Activated naive CD4-positive, alpha-beta T cell treated with anti-CD3 and anti-CD28 coated beads, Interleukin-2, amount 50 U/mL, for 24 hours (primary cell): ENCODE measurements around the gene KLC1.

Experiments used
- H3K27ac Mint-ChIP-seq: one replicate; pipeline ENCODE4 v1.8.0; 2021; ENCODE audit warnings: mild to moderate bottlenecking, mixed read lengths
- H3K27me3 Mint-ChIP-seq: one replicate; pipeline ENCODE4 v1.8.0; 2021; ENCODE audit warnings: mixed read lengths
- H3K36me3 Mint-ChIP-seq: one replicate; pipeline ENCODE4 v1.8.0; 2021; ENCODE audit warnings: mixed read lengths
- H3K4me1 Mint-ChIP-seq: one replicate; pipeline ENCODE4 v1.8.0; 2021; ENCODE audit warnings: mixed read lengths
- H3K4me3 Mint-ChIP-seq: one replicate; pipeline ENCODE4 v1.8.0; 2021; ENCODE audit warnings: mild to moderate bottlenecking, mixed read lengths
- H3K9me3 Mint-ChIP-seq: one replicate; pipeline ENCODE4 v1.8.0; 2021; ENCODE audit warnings: mixed read lengths

The KLC1 gene

GRCh38 chr14:103735022-103735421 lies 106.0 kb downstream of the KLC1 start:
- no peaks in the 10 kb centered on the region for H3K27me3 Mint-ChIP-seq
- peaks cover 4% of the 10 kb centered on the region for H3K36me3 Mint-ChIP-seq

GRCh38 chr14:103735439-103735814 lies 106.4 kb downstream of the KLC1 start:
- Mint-ChIP-seq H3K4me1 (no peaks in the 10 kb centered on the region), H3K27ac (no peak overlapping the region), H3K9me3 (no peaks in the 10 kb centered on the region), H3K4me3 (no peak overlapping the region), H3K27me3 (no peaks in the 10 kb centered on the region), H3K36me3 (peaks cover 4% of the 10 kb centered on the region)

More at GRCh38 chr14:103735022-103735421, 106.0 kb downstream of the KLC1 start:
- Mint-ChIP-seq H3K4me3 (no peak overlapping the region), H3K27ac (no peak overlapping the region), H3K4me1 (no peaks in the 10 kb centered on the region), H3K9me3 (no peaks in the 10 kb centered on the region)

GRCh38 chr14:103735815-103736545 lies 107.0 kb downstream of the KLC1 start:
- Mint-ChIP-seq H3K4me3 (no peak overlapping the region), H3K27me3 (no peaks in the 10 kb centered on the region), H3K4me1 (no peaks in the 10 kb centered on the region), H3K9me3 (no peaks in the 10 kb centered on the region), H3K27ac (no peak overlapping the region), H3K36me3 (peaks cover 4% of the 10 kb centered on the region)

- peaks cover 4% of the 10 kb centered on the region for H3K36me3 Mint-ChIP-seq
- H3K27me3 Mint-ChIP-seq: no peaks in the 10 kb centered on the region
Observed at GRCh38 chr14:103736546-103737431, 107.8 kb downstream of the KLC1 start.

GRCh38 chr14:103737432-103738045 lies 108.5 kb downstream of the KLC1 start:
- no peaks in the 10 kb centered on the region for H3K27me3 Mint-ChIP-seq
- H3K9me3 Mint-ChIP-seq: no peaks in the 10 kb centered on the region
- peaks cover 4% of the 10 kb centered on the region for H3K36me3 Mint-ChIP-seq
- H3K4me3 Mint-ChIP-seq: no peak overlapping the region
- H3K4me1 Mint-ChIP-seq: no peaks in the 10 kb centered on the region
- H3K27ac Mint-ChIP-seq: no peak overlapping the region

More at GRCh38 chr14:103736546-103737431, 107.8 kb downstream of the KLC1 start:
- Mint-ChIP-seq H3K27ac (no peak overlapping the region), H3K9me3 (no peaks in the 10 kb centered on the region), H3K4me3 (no peak overlapping the region), H3K4me1 (no peaks in the 10 kb centered on the region)

- H3K9me3 Mint-ChIP-seq: no peaks in the 10 kb centered on the region
- peaks cover 6% of the 10 kb centered on the region for H3K36me3 Mint-ChIP-seq
- no peak overlapping the region for H3K4me3 Mint-ChIP-seq
- H3K4me1 Mint-ChIP-seq: no peaks in the 10 kb centered on the region
- H3K27me3 Mint-ChIP-seq: no peaks in the 10 kb centered on the region
- H3K27ac Mint-ChIP-seq: no peak overlapping the region
Observed at GRCh38 chr14:103738166-103738565, 109.2 kb downstream of the KLC1 start.

- peak overlapping the region; percentile 36 for H3K27ac Mint-ChIP-seq
- no peaks in the 10 kb centered on the region for H3K9me3 Mint-ChIP-seq
- H3K4me3 Mint-ChIP-seq: no peak overlapping the region
- H3K27me3 Mint-ChIP-seq: no peaks in the 10 kb centered on the region
- peaks cover 6% of the 10 kb centered on the region for H3K36me3 Mint-ChIP-seq
- no peaks in the 10 kb centered on the region for H3K4me1 Mint-ChIP-seq
Observed at GRCh38 chr14:103738701-103739451, 109.9 kb downstream of the KLC1 start.

- Mint-ChIP-seq H3K27ac (no peak overlapping the region), H3K4me1 (no peaks in the 10 kb centered on the region), H3K4me3 (no peak overlapping the region), H3K9me3 (no peaks in the 10 kb centered on the region), H3K27me3 (no peaks in the 10 kb centered on the region), H3K36me3 (peaks cover 6% of the 10 kb centered on the region)
Observed at GRCh38 chr14:103739466-103739792, 110.4 kb downstream of the KLC1 start.

GRCh38 chr14:103739793-103740501 lies 110.9 kb downstream of the KLC1 start:
- H3K27me3 Mint-ChIP-seq: no peaks in the 10 kb centered on the region
- no peak overlapping the region for H3K4me3 Mint-ChIP-seq
- H3K27ac Mint-ChIP-seq: no peak overlapping the region
- peaks cover 6% of the 10 kb centered on the region for H3K36me3 Mint-ChIP-seq
- H3K9me3 Mint-ChIP-seq: no peaks in the 10 kb centered on the region
- no peaks in the 10 kb centered on the region for H3K4me1 Mint-ChIP-seq

- peaks cover 6% of the 10 kb centered on the region for H3K36me3 Mint-ChIP-seq
- H3K27ac Mint-ChIP-seq: no peak overlapping the region
- no peaks in the 10 kb centered on the region for H3K9me3 Mint-ChIP-seq
Observed at GRCh38 chr14:103740991-103741689, 112.1 kb downstream of the KLC1 start.

GRCh38 chr14:103741876-103742275 lies 112.9 kb downstream of the KLC1 start:
- Mint-ChIP-seq H3K9me3 (no peaks in the 10 kb centered on the region), H3K4me3 (no peak overlapping the region), H3K27ac (no peak overlapping the region), H3K27me3 (no peaks in the 10 kb centered on the region), H3K36me3 (peaks cover 6% of the 10 kb centered on the region), H3K4me1 (no peaks in the 10 kb centered on the region)

More at GRCh38 chr14:103740991-103741689, 112.1 kb downstream of the KLC1 start:
- Mint-ChIP-seq H3K4me3 (no peak overlapping the region), H3K27me3 (no peaks in the 10 kb centered on the region), H3K4me1 (no peaks in the 10 kb centered on the region)

- Mint-ChIP-seq H3K4me3 (no peak overlapping the region), H3K9me3 (no peaks in the 10 kb centered on the region), H3K36me3 (peaks cover 6% of the 10 kb centered on the region), H3K4me1 (no peaks in the 10 kb centered on the region), H3K27ac (no peak overlapping the region), H3K27me3 (no peaks in the 10 kb centered on the region)
Observed at GRCh38 chr14:103742499-103743255, 113.7 kb downstream of the KLC1 start.

- Mint-ChIP-seq H3K36me3 (peaks cover 6% of the 10 kb centered on the region), H3K27ac (no peak overlapping the region), H3K27me3 (no peaks in the 10 kb centered on the region), H3K4me1 (peaks cover 9% of the 10 kb centered on the region), H3K4me3 (no peak overlapping the region), H3K9me3 (no peaks in the 10 kb centered on the region)
Observed at GRCh38 chr14:103743691-103744090, 114.7 kb downstream of the KLC1 start.
